Measurements from ENCODE around the gene SMS. TPM values are rescaled to one million over a fixed set of nuclear protein-coding genes. Genes with fewer than 3 reads are reported as not detected.
A peak's percentile ranks its signal among the peaks of the same experiment; 100 is the strongest.

The SMS gene
- total RNA-seq, 3 donors from 2014 or later = 43.6 to 64.7 (median 44.5) TPM

DNA sequence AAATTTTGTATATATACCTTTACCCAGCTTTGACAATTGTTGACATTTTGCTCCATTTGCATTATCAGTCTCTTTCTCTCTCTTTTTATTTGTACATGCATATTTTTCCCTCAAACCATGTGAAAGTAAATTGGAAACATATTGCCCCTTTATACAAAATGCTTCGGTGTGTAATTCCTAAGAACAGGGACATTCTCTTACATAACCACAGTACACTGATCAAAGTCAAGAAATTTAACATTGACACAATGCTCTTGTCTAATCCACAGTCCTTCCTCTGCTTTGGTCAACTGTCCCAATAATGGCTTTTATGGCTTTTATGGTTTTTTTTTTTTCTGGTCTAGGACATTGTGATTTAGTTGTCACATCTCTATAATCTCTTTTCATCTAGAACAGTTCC lies 9.5 kb upstream of the SMS start:
- H3K27ac ChIP-seq = no peak overlapping the region
- no peak overlapping the region for H3K4me3 ChIP-seq
- no peak for DNase-seq (ENCODE audit: low spot score in 2 of 2)
- peaks cover 0 to 14% of the 10 kb centered on the region in 2 donors for H3K27me3 ChIP-seq
- intact Hi-C loops (cut with DNase I; ENCODE audit: low total_unique reads) = no loop called here
- no peak for TF ChIP-seq POLR2AphosphoS5 (IDR thresholded peaks at IDR 0.05)
- no peak for TF ChIP-seq POLR2A (IDR thresholded peaks at IDR 0.05)
- no peak for TF ChIP-seq CTCF (IDR thresholded peaks at IDR 0.05)
- no peaks in the 10 kb centered on the region for H3K36me3 ChIP-seq
- H3K4me1 ChIP-seq = no peaks in the 10 kb centered on the region
- no peaks in the 10 kb centered on the region for H3K9me3 ChIP-seq

DNA sequence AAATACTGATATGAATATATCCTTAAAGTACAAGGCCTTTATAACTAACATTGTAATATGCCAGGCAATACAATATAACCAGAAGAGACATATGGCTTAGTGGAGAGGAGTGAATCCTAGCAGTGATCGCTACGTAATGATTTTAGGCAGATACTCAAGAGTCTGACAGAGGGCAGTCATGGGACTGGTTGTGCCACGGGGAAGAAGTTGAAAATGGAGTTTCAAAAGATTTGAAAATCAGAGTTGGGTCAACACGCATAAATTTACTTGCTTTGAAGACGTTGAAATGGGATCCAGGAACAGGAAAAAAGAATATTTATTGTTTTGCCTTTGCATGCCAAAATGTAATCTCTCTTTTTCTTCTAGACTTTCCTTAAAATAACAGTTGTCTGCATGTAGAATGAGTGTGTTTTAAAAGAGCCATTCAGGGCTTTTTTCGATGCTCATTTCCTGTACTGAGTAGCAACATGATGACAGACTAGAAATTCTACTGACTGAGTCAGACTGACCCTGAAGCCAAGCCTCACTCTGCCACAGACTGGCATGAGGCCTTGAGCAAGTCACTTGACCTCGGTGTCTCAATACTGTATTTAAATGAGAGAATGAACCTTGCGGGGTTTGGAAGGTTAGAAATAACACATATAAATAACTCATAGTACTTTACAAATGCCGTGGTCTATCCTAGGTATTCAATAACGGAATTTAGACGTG lies 8.1 kb upstream of the SMS start:
- Histone ChIP-seq H3K36me3 (no peaks in the 10 kb centered on the region), H3K4me1 (no peaks in the 10 kb centered on the region), H3K27me3 (peaks cover 0 to 19% of the 10 kb centered on the region in 2 donors), H3K9me3 (no peaks in the 10 kb centered on the region), H3K4me3 (no peak overlapping the region), H3K27ac (peak overlapping the region; percentile 19 to 22)
- DNase-seq (ENCODE audit: low spot score in 2 of 2) = no peak
- TF ChIP-seq CTCF (IDR thresholded peaks at IDR 0.05) (no peak), POLR2AphosphoS5 (IDR thresholded peaks at IDR 0.05) (no peak), POLR2A (IDR thresholded peaks at IDR 0.05) (no peak)
- intact Hi-C loops (cut with DNase I; ENCODE audit: low total_unique reads) = no loop called here

DNA sequence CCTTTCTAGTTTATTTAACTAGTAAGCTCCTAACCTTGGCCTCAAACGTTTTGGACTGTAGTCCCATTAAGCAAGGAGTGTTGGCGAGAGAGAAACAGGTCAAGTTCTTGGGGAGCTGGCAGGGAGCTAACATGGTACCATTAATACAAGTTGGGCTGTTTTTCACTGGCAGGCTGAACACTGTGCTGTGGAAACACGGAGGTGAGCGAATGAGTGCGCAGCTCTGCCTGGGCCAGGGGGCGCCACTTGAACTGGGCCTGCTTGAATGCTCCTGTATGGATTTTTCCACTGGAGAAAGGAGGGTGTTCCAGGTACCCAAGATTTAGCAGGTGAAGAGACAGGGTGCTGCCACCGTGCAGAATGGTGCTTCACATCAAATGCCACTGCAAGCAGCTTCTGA lies 7.4 kb upstream of the SMS start:
- Histone ChIP-seq H3K9me3 (no peaks in the 10 kb centered on the region), H3K4me1 (no peaks in the 10 kb centered on the region), H3K27ac (no peak overlapping the region), H3K27me3 (peaks cover 0 to 24% of the 10 kb centered on the region in 2 donors), H3K4me3 (no peak overlapping the region), H3K36me3 (no peaks in the 10 kb centered on the region)
- intact Hi-C loops (cut with DNase I; ENCODE audit: low total_unique reads) = no loop called here
- DNase-seq (ENCODE audit: low spot score in 2 of 2) = no peak
- no peak for TF ChIP-seq CTCF (IDR thresholded peaks at IDR 0.05)
- TF ChIP-seq POLR2A (IDR thresholded peaks at IDR 0.05) = no peak
- TF ChIP-seq POLR2AphosphoS5 (IDR thresholded peaks at IDR 0.05) = no peak

DNA sequence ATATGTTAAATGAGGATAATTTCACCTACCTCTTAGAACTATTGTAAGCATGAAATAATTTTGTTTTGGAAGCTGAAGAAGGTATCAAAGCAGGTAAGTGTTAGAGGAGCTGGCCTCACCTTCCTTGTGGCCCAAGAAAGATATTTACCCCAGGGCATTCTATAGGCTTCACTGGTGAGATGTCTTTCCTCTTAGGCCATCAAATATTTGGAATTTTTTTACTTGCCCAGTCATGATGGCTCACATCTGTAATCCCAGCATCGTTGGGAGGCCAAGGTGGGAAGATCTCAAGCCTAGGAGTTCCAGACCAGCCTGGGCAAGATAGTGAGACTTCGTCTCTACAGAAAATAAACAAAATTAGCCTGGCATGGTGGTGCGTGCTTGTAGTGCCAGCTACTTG lies 6.1 kb upstream of the SMS start:
- Histone ChIP-seq H3K27ac (no peak overlapping the region), H3K27me3 (peaks cover 0 to 30% of the 10 kb centered on the region in 2 donors), H3K36me3 (no peaks in the 10 kb centered on the region), H3K4me1 (no peaks in the 10 kb centered on the region), H3K4me3 (no peak overlapping the region), H3K9me3 (no peaks in the 10 kb centered on the region)
- TF ChIP-seq CTCF (IDR thresholded peaks at IDR 0.05) (no peak), POLR2AphosphoS5 (IDR thresholded peaks at IDR 0.05) (no peak), POLR2A (IDR thresholded peaks at IDR 0.05) (no peak)
- intact Hi-C loops (cut with DNase I; ENCODE audit: low total_unique reads) = no loop called here
- no peak for DNase-seq (ENCODE audit: low spot score in 2 of 2)

DNA sequence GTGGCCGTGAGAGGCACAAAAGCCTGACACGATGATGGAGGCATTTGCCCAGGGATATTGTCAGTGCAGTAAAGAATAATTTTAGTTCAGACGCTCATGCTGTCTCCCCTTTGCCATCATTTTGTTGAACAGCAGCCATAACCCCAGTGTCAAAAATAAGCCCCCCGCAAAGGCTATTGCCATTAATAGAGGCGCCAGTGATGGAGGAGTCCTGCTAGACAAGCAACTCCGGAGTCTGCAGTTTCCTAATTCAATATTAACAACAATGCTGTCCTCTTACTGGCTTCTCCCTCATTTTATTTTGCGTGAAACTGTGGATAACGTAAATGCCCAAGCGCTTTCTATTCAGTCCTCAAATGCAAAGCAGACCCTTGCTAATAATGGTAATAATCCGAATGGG lies 603 bp upstream of the SMS start:
- DNase-seq (ENCODE audit: low spot score in 2 of 2) = no peak
- no peaks in the 10 kb centered on the region for H3K36me3 ChIP-seq
- H3K27ac ChIP-seq = peak overlapping the region; percentile 75 to 87
- H3K4me1 ChIP-seq = no peaks in the 10 kb centered on the region
- peak overlapping the region; percentile 51 to 83 (median 60) for H3K4me3 ChIP-seq
- H3K9me3 ChIP-seq = no peaks in the 10 kb centered on the region
- intact Hi-C loops (cut with DNase I; ENCODE audit: low total_unique reads) = no loop called here
- no peak for TF ChIP-seq POLR2A (IDR thresholded peaks at IDR 0.05)
- no peak for TF ChIP-seq POLR2AphosphoS5 (IDR thresholded peaks at IDR 0.05)
- no peak for TF ChIP-seq CTCF (IDR thresholded peaks at IDR 0.05)
- H3K27me3 ChIP-seq = peaks cover 0 to 25% of the 10 kb centered on the region in 2 donors

Data from breast epithelium (tissue), 4 donors.